Activated naive CD8-positive, alpha-beta T cell treated with anti-CD3 and anti-CD28 coated beads for 36 hours (primary cell): Measurements from ENCODE around the gene APBB1. TPM values are rescaled to one million over a fixed set of nuclear protein-coding genes. Genes with fewer than 3 reads are reported as not detected.

Source experiments
- DNase-seq: peaks from one replicate; pipeline ENCODE4 v3.0.0; 2021
- H3K27ac Mint-ChIP-seq: one replicate; pipeline ENCODE4 v1.8.0; 2022; ENCODE audit warnings: mild to moderate bottlenecking, moderate library complexity, mixed read lengths
- H3K27me3 Mint-ChIP-seq: one replicate; pipeline ENCODE4 v1.8.0; 2022; ENCODE audit warnings: mild to moderate bottlenecking, mixed read lengths
- H3K36me3 Mint-ChIP-seq: one replicate; pipeline ENCODE4 v1.8.0; 2021; ENCODE audit warnings: mild to moderate bottlenecking, mixed read lengths
- H3K4me1 Mint-ChIP-seq: one replicate; pipeline ENCODE4 v1.8.0; 2021; ENCODE audit warnings: mixed read lengths
- H3K4me3 Mint-ChIP-seq: one replicate; pipeline ENCODE4 v1.8.0; 2022; ENCODE audit warnings: mild to moderate bottlenecking, moderate library complexity, mixed read lengths
- H3K9me3 Mint-ChIP-seq: one replicate; pipeline ENCODE4 v1.8.0; 2022; ENCODE audit warnings: mixed read lengths
- total RNA-seq, 2 experiments: library from RNA; stranded (reverse); gene quantifications; one replicate each; pipeline ENCODE4 v1.2.3, GENCODE V29; 2021

Gene APBB1
- total RNA-seq, 2 experiments from 2014 or later = 29.2 to 32.3 TPM

GRCh38 chr11:6354651-6355485 lies 64.0 kb downstream of the APBB1 start:
- no peak for DNase-seq
- Mint-ChIP-seq H3K36me3 (no peaks in the 10 kb centered on the region), H3K27me3 (no peaks in the 10 kb centered on the region), H3K9me3 (no peaks in the 10 kb centered on the region), H3K27ac (no peak overlapping the region), H3K4me3 (no peak overlapping the region), H3K4me1 (peaks cover 19% of the 10 kb centered on the region)

- H3K9me3 Mint-ChIP-seq = no peaks in the 10 kb centered on the region
- H3K4me3 Mint-ChIP-seq = no peak overlapping the region
- no peaks in the 10 kb centered on the region for H3K36me3 Mint-ChIP-seq
- DNase-seq = peak; percentile 50
- no peak overlapping the region for H3K27ac Mint-ChIP-seq
- no peaks in the 10 kb centered on the region for H3K27me3 Mint-ChIP-seq
- peaks cover 19% of the 10 kb centered on the region for H3K4me1 Mint-ChIP-seq
These were observed 65.4 kb downstream of the APBB1 start for GRCh38 chr11:6353367-6353987.

- no peak overlapping the region for H3K27ac Mint-ChIP-seq
- DNase-seq = peak; percentile 16
- no peaks in the 10 kb centered on the region for H3K36me3 Mint-ChIP-seq
- H3K9me3 Mint-ChIP-seq = no peaks in the 10 kb centered on the region
- peaks cover 11% of the 10 kb centered on the region for H3K4me1 Mint-ChIP-seq
- H3K27me3 Mint-ChIP-seq = peaks cover 2% of the 10 kb centered on the region
- no peak overlapping the region for H3K4me3 Mint-ChIP-seq
These were observed 67.0 kb downstream of the APBB1 start for GRCh38 chr11:6351782-6352382.

GRCh38 chr11:6350486-6350885 lies 68.4 kb downstream of the APBB1 start:
- H3K36me3 Mint-ChIP-seq = no peaks in the 10 kb centered on the region
- no peaks in the 10 kb centered on the region for H3K9me3 Mint-ChIP-seq
- DNase-seq = no peak
- H3K27me3 Mint-ChIP-seq = peaks cover 3% of the 10 kb centered on the region
- H3K4me3 Mint-ChIP-seq = no peak overlapping the region
- H3K4me1 Mint-ChIP-seq = peaks cover 11% of the 10 kb centered on the region
- H3K27ac Mint-ChIP-seq = no peak overlapping the region

GRCh38 chr11:6350043-6350442 lies 68.9 kb downstream of the APBB1 start:
- DNase-seq = no peak
- Mint-ChIP-seq H3K9me3 (no peaks in the 10 kb centered on the region), H3K4me1 (peaks cover 11% of the 10 kb centered on the region), H3K36me3 (no peaks in the 10 kb centered on the region), H3K27me3 (peaks cover 3% of the 10 kb centered on the region), H3K4me3 (no peak overlapping the region), H3K27ac (no peak overlapping the region)

GRCh38 chr11:6345366-6345765 lies 73.5 kb downstream of the APBB1 start:
- Mint-ChIP-seq H3K27ac (no peak overlapping the region), H3K9me3 (no peaks in the 10 kb centered on the region), H3K27me3 (peaks cover 3% of the 10 kb centered on the region), H3K36me3 (no peaks in the 10 kb centered on the region), H3K4me1 (no peaks in the 10 kb centered on the region), H3K4me3 (no peak overlapping the region)
- DNase-seq = no peak

Other genes starting within 250 kb of the APBB1 start
- not detected for gene OR52B2, start 248.8 kb downstream of the APBB1 start, total RNA-seq
- gene OR52W1, start 219.9 kb downstream of the APBB1 start, total RNA-seq = not detected
- not detected for gene C11orf42, start 213.5 kb downstream of the APBB1 start, total RNA-seq
- 10 to 100 TPM; 14.2 to 16.0 TPM for gene FHIP1B, start 184.5 kb downstream of the APBB1 start, total RNA-seq
- gene CNGA4, start 180.0 kb downstream of the APBB1 start, total RNA-seq = under 1 TPM; 0.10 to 0.30 TPM
- under 1 TPM; 0.16 to 0.43 TPM for gene CCKBR, start 159.3 kb downstream of the APBB1 start, total RNA-seq
- gene CAVIN3, start 98.6 kb downstream of the APBB1 start, total RNA-seq = 10 to 100 TPM; 26.3 to 30.0 TPM
- gene SMPD1, start 28.6 kb downstream of the APBB1 start, total RNA-seq = 10 to 100 TPM; 12.9 to 16.9 TPM
- not detected for gene HPX, start 21.9 kb upstream of the APBB1 start, total RNA-seq
- gene TRIM3, start 54.8 kb upstream of the APBB1 start, total RNA-seq = 1 to 10 TPM; 3.4 to 3.6 TPM
- 10 to 100 TPM; 44.2 to 47.1 TPM for gene ARFIP2, start 62.2 kb upstream of the APBB1 start, total RNA-seq
- gene TIMM10B, start 62.4 kb upstream of the APBB1 start, total RNA-seq = 10 to 100 TPM; 40.3 to 44.3 TPM
- 10 to 100 TPM; 11.6 to 11.7 TPM for gene DNHD1, start 78.2 kb upstream of the APBB1 start, total RNA-seq
- gene RRP8, start 184.5 kb upstream of the APBB1 start, total RNA-seq = 10 to 100 TPM; 37.8 to 45.3 TPM
- gene ILK, start 184.7 kb upstream of the APBB1 start, total RNA-seq = 10 to 100 TPM; 66.1 to 68.0 TPM
- 100 to 1,000 TPM; 156 to 160 TPM for gene TAF10, start 193.1 kb upstream of the APBB1 start, total RNA-seq
- gene TPP1, start 200.3 kb upstream of the APBB1 start, total RNA-seq = 10 to 100 TPM; 30.7 to 33.7 TPM
- 1 to 10 TPM; 1.3 to 1.4 TPM for gene DCHS1, start 236.7 kb upstream of the APBB1 start, total RNA-seq